CD8-positive, alpha-beta memory T cell (primary cell): Measurements from ENCODE around the gene GPATCH8. TPM values are rescaled to one million over a fixed set of nuclear protein-coding genes. Genes with fewer than 3 reads are reported as not detected.

ENCODE experiments used
- CTCF ChIA-PET: fragments of 350-600 bp; sonication (Branson Sonifier 250); formaldehyde crosslinking; loops from one replicate; lab custom pipeline; 2021; ENCODE audit warnings: antibody characterized with exemption; lab: Charles Lee
- POLR2A ChIA-PET: fragments of 350-600 bp; sonication (Branson Sonifier 250); formaldehyde crosslinking; loops from one replicate; lab custom pipeline; 2021; ENCODE audit warnings: antibody characterized with exemption; lab: Charles Lee
- DNase-seq, 5 donors: peaks; one replicate each; pipeline versions ENCODE4 v3.0.0 to v3.0.0-alpha.2; 2020 to 2022; ENCODE audit warnings: mixed read lengths in 1 of 5
- H3K27ac ChIP-seq: one replicate; pipeline ENCODE4 v1.7.0; 2013; ENCODE audit warnings: low read depth, mild to moderate bottlenecking, low read length, moderate library complexity
- H3K27me3 ChIP-seq: 2 replicates; pipeline ENCODE4 v1.7.0; 2013; ENCODE audit warnings: low read length, mild to moderate bottlenecking; ENCODE audit not compliant: insufficient read depth, poor library complexity, severe bottlenecking
- H3K36me3 ChIP-seq: 2 replicates; pipeline ENCODE4 v1.7.0; 2013; ENCODE audit warnings: mild to moderate bottlenecking, low read length, moderate library complexity; ENCODE audit not compliant: insufficient read depth
- H3K4me1 ChIP-seq: 2 replicates; pipeline ENCODE4 v1.7.0; 2013; ENCODE audit warnings: mild to moderate bottlenecking, low read length, moderate library complexity; ENCODE audit not compliant: insufficient read depth
- H3K4me3 ChIP-seq: 2 replicates; pipeline ENCODE4 v1.7.0; 2013; ENCODE audit warnings: mild to moderate bottlenecking, low read length
- H3K9me3 ChIP-seq: 2 replicates; pipeline ENCODE4 v1.7.0; 2013; ENCODE audit warnings: mild to moderate bottlenecking, low read length
- H3K27ac Mint-ChIP-seq, 8 donors: one replicate each; pipeline ENCODE4 v1.8.0; 2020 to 2021; ENCODE audit warnings: mixed read lengths in 8 of 8, mild to moderate bottlenecking in 6 of 8, inconsistent platforms in 3 of 8, moderate library complexity in 3 of 8
- H3K27me3 Mint-ChIP-seq, 2 donors: one replicate each; pipeline ENCODE4 v1.8.0; 2020 to 2021; ENCODE audit warnings: mixed read lengths in 2 of 2, mild to moderate bottlenecking in 1 of 2, moderate library complexity in 1 of 2
- H3K36me3 Mint-ChIP-seq, 3 donors: one replicate each; pipeline ENCODE4 v1.8.0; 2020 to 2021; ENCODE audit warnings: mixed read lengths in 3 of 3, inconsistent platforms in 1 of 3, mild to moderate bottlenecking in 1 of 3
- H3K4me1 Mint-ChIP-seq, 3 donors: one replicate each; pipeline ENCODE4 v1.8.0; 2020 to 2021; ENCODE audit warnings: mixed read lengths in 3 of 3, inconsistent platforms in 1 of 3, mild to moderate bottlenecking in 1 of 3
- H3K4me3 Mint-ChIP-seq, 7 donors: one replicate each; pipeline ENCODE4 v1.8.0; 2020 to 2021; ENCODE audit warnings: mixed read lengths in 7 of 7, mild to moderate bottlenecking in 6 of 7, moderate library complexity in 4 of 7, inconsistent platforms in 2 of 7
- H3K9me3 Mint-ChIP-seq, 5 donors: one replicate each; pipeline ENCODE4 v1.8.0; 2020 to 2022; ENCODE audit warnings: mixed read lengths in 5 of 5, mild to moderate bottlenecking in 3 of 5, moderate library complexity in 2 of 5, inconsistent platforms in 1 of 5
- polyA plus RNA-seq: library from polyadenylated mRNA; unstranded; fragments of 300-500 nt; fragmentation: Illumina TruSeq; gene quantifications from one replicate; pipeline ENCODE4 v1.2.3, GENCODE V29; 2021
- total RNA-seq, 2 experiments: library from RNA; stranded (reverse); gene quantifications; one replicate each; pipeline ENCODE4 v1.2.3, GENCODE V29; 2021

Gene GPATCH8
- total and polyA plus RNA-seq, 3 experiments from 2014 or later: 41.6 to 73.3 (median 43.3) TPM

DNA sequence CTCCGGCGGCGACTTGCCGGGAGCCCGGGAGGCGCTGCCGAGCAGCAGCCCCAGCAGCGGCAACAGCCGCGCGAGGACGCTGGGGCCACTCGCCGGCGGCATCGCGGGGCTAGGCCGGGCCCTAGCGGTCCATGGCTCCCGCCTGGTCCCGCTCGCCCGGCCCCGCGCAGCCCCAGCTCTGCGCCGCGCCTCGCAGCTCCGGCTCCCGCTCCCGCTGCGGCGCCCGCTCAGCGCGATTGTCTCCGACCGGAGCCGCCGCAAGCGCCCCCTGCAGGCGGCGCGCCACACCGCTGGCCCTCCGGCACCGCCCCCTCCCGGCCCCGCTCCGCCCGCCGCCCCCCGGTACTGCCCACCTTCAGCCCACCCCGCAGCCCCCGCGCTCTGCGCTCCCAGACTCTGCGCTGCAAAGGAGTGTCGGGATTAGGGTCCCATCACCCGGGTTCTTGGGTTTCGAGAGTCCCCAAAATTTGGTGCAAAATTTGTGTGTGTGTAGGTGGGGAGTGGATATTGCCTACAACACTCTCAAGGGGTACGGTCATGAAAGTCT, 139.5 kb downstream of the GPATCH8 start, which contains the start of gene FAM171A2:
FAM171A2 (minus strand) TSS at position 241 of the 547 bp plus-strand sequence; CDS start at position 102, 139 bp downstream.
- H3K36me3 Mint-ChIP-seq: no peaks in the 10 kb centered on the region
- DNase-seq: peak; percentile 61 to 76 (median 64)
- peak within 1 kb of the TSS; percentile 20 to 88 (median 79) for H3K4me3 Mint-ChIP-seq
- no peaks in the 10 kb centered on the region for H3K9me3 Mint-ChIP-seq
- no peaks in the 10 kb centered on the region for H3K27me3 ChIP-seq
- no peaks in the 10 kb centered on the region for H3K36me3 ChIP-seq
- peak within 1 kb of the TSS in 2 of 8 donors; percentile 56 to 78 for H3K27ac Mint-ChIP-seq
- CTCF ChIA-PET: interaction anchor here (0.6 to 5.6 kb wide), 12 partner anchors 9 to 1045 kb away, joined by 3 to 31 read pairs (median 4); partner anchors contain the start of genes GRN and ITGA2B
- H3K27me3 Mint-ChIP-seq: peaks cover 26 to 45% of the 10 kb centered on the region in 2 donors
- peak within 1 kb of the TSS; percentile 53 for H3K4me3 ChIP-seq
- POLR2A ChIA-PET: interaction anchor here (0.5 to 1.7 kb wide), 2 partner anchors 10 to 68 kb away, joined by 3 to 15 read pairs; no protein-coding TSS in a partner anchor
- no peaks in the 10 kb centered on the region for H3K9me3 ChIP-seq
- no peaks in the 10 kb centered on the region for H3K4me1 ChIP-seq
- H3K4me1 Mint-ChIP-seq: peaks cover 0 to 7% (median 3%) of the 10 kb centered on the region in 3 donors
- peak within 1 kb of the TSS; percentile 43 for H3K27ac ChIP-seq

DNA sequence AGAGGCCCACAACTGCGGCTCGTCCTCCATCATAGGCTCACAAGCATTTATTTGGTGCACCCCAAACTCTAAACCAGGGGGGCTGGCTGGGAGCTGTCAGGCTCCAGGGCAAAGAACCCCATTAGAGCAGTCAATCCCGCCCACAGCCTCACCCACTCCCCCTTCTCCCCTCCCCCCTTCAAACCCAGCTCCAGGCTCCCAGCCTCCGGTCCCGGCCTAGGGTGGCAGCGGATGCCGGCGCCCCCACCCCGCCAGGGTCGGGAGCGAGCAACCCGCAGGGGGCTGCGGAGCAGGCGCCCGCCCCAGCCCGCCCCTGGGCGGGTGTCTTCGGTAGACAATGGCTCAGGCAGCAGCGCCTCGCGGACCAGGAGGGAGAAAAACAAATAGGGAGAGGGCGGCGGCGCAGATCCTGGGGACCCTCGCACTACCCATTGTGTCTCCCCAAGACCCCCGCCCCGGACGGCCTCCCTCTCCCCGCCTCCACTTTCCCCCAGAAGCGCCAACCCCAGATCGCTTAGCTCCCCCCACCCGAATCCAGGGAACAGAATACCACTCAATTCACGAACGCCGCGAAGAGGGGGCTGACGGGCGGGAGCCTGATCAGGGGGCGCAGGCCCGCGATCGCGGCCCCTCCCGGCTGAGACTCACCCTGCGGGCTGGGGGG, 140.1 kb downstream of the GPATCH8 start:
- no peaks in the 10 kb centered on the region for H3K27me3 ChIP-seq
- no peak for DNase-seq
- CTCF ChIA-PET: interaction anchor here (0.6 to 5.6 kb wide), 13 partner anchors 9 to 1046 kb away, joined by 3 to 31 read pairs (median 4); partner anchors contain the start of genes GRN and ITGA2B
- POLR2A ChIA-PET: interaction anchor here (0.5 to 1.7 kb wide), 2 partner anchors 9 to 68 kb away, joined by 3 to 15 read pairs; no protein-coding TSS in a partner anchor
- Mint-ChIP-seq H3K4me1 (peaks cover 0 to 7% (median 3%) of the 10 kb centered on the region in 3 donors), H3K9me3 (no peaks in the 10 kb centered on the region), H3K27me3 (peaks cover 26 to 42% of the 10 kb centered on the region in 2 donors), H3K27ac (peak overlapping the region in 1 of 8 donors; percentile 78), H3K4me3 (peak overlapping the region; percentile 20 to 87 (median 74)), H3K36me3 (no peaks in the 10 kb centered on the region)
- peak overlapping the region; percentile 53 for H3K4me3 ChIP-seq
- H3K36me3 ChIP-seq: no peaks in the 10 kb centered on the region
- H3K9me3 ChIP-seq: no peaks in the 10 kb centered on the region
- H3K4me1 ChIP-seq: no peaks in the 10 kb centered on the region
- H3K27ac ChIP-seq: peak overlapping the region; percentile 43

GRCh38 chr17:44362459-44362948, 140.7 kb downstream of the GPATCH8 start:
- no peaks in the 10 kb centered on the region for H3K4me1 ChIP-seq
- no peaks in the 10 kb centered on the region for H3K9me3 ChIP-seq
- no peak overlapping the region for H3K4me3 ChIP-seq
- Mint-ChIP-seq H3K4me1 (peaks cover 0 to 7% (median 3%) of the 10 kb centered on the region in 3 donors), H3K27ac (peak overlapping the region in 1 of 8 donors; percentile 78), H3K4me3 (peak overlapping the region in 2 of 7 donors; percentile 49 to 72), H3K9me3 (no peaks in the 10 kb centered on the region), H3K27me3 (peaks cover 26 to 38% of the 10 kb centered on the region in 2 donors), H3K36me3 (no peaks in the 10 kb centered on the region)
- H3K36me3 ChIP-seq: no peaks in the 10 kb centered on the region
- ChIA-PET POLR2A (interaction anchor here (0.5 to 1.7 kb wide), 2 partner anchors 9 to 72 kb away, joined by 3 to 15 read pairs; no protein-coding TSS in a partner anchor), CTCF (interaction anchor here (1.3 to 5.6 kb wide), 5 partner anchors 8 to 1047 kb away, joined by 3 to 31 read pairs (median 11); partner anchors contain the start of gene GRN)
- no peak overlapping the region for H3K27ac ChIP-seq
- H3K27me3 ChIP-seq: no peaks in the 10 kb centered on the region
- DNase-seq: no peak

GRCh38 chr17:44361292-44362260, 141.6 kb downstream of the GPATCH8 start:
- Mint-ChIP-seq H3K27ac (peak overlapping the region in 1 of 8 donors; percentile 39), H3K4me3 (peak overlapping the region in 3 of 7 donors; percentile 11 to 49 (median 33)), H3K9me3 (no peaks in the 10 kb centered on the region), H3K27me3 (peaks cover 23 to 30% of the 10 kb centered on the region in 2 donors), H3K36me3 (no peaks in the 10 kb centered on the region), H3K4me1 (peaks cover 0 to 7% (median 3%) of the 10 kb centered on the region in 3 donors)
- DNase-seq: no peak
- Histone ChIP-seq H3K36me3 (no peaks in the 10 kb centered on the region), H3K27me3 (no peaks in the 10 kb centered on the region), H3K4me1 (no peaks in the 10 kb centered on the region), H3K9me3 (no peaks in the 10 kb centered on the region), H3K27ac (no peak overlapping the region), H3K4me3 (no peak overlapping the region)
- ChIA-PET POLR2A (interaction anchor here (0.5 to 0.7 kb wide), 2 partner anchors 73 to 87 kb away, joined by 3 to 4 read pairs; no protein-coding TSS in a partner anchor), CTCF (interaction anchor here (0.6 to 5.6 kb wide), 4 partner anchors 10 to 30 kb away, joined by 3 to 31 read pairs (median 8); partner anchors contain the start of gene GRN)

- Histone ChIP-seq H3K27me3 (no peaks in the 10 kb centered on the region), H3K27ac (no peak overlapping the region), H3K9me3 (no peaks in the 10 kb centered on the region), H3K4me3 (no peak overlapping the region), H3K36me3 (no peaks in the 10 kb centered on the region), H3K4me1 (no peaks in the 10 kb centered on the region)
- H3K4me1 Mint-ChIP-seq: peaks cover 0 to 7% (median 3%) of the 10 kb centered on the region in 3 donors
- H3K27me3 Mint-ChIP-seq: peaks cover 22 to 23% of the 10 kb centered on the region in 2 donors
- no peaks in the 10 kb centered on the region for H3K9me3 Mint-ChIP-seq
- H3K4me3 Mint-ChIP-seq: peak overlapping the region in 1 of 7 donors; percentile 8
- CTCF ChIA-PET: interaction anchor here (0.7 to 5.6 kb wide), 3 partner anchors 10 to 120 kb away, joined by 3 to 31 read pairs (median 11); partner anchors contain the start of gene GRN
- no peak for DNase-seq
- H3K36me3 Mint-ChIP-seq: no peaks in the 10 kb centered on the region
- H3K27ac Mint-ChIP-seq: no peak overlapping the region
- POLR2A ChIA-PET: interaction anchor here (0.7 kb wide), 1 partner anchor 88 kb away, joined by 4 read pairs; no protein-coding TSS in a partner anchor
Measured at GRCh38 chr17:44360826-44361225, 142.4 kb downstream of the GPATCH8 start.

DNA sequence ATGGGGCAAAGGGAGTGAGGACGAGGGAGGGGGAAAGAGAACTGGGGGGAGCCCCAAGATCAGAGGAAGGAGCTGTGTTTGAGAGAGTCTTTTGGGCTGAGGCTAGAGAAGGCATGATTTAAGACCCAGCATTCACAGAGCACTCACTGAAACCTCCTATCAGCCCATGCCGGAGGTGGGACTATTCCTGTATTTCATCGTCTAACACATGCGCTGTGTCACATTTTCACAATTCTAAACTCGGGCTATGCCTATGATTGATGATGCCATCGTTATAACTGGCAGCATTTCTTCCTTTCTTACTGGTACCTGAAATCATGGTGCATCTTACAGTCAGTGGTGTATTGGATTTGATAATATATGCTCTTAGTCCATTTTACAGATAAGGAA, 143.1 kb downstream of the GPATCH8 start:
- no peaks in the 10 kb centered on the region for H3K9me3 Mint-ChIP-seq
- Histone ChIP-seq H3K4me1 (no peaks in the 10 kb centered on the region), H3K27me3 (no peaks in the 10 kb centered on the region), H3K27ac (no peak overlapping the region), H3K36me3 (no peaks in the 10 kb centered on the region), H3K9me3 (no peaks in the 10 kb centered on the region), H3K4me3 (no peak overlapping the region)
- H3K4me1 Mint-ChIP-seq: peaks cover 0 to 7% (median 5%) of the 10 kb centered on the region in 3 donors
- peaks cover 16 to 20% of the 10 kb centered on the region in 2 donors for H3K27me3 Mint-ChIP-seq
- peak overlapping the region in 1 of 8 donors; percentile 55 for H3K27ac Mint-ChIP-seq
- peak overlapping the region in 1 of 7 donors; percentile 8 for H3K4me3 Mint-ChIP-seq
- CTCF ChIA-PET: interaction anchor here (0.7 to 5.6 kb wide), 2 partner anchors 9 to 119 kb away, joined by 3 to 31 read pairs; no protein-coding TSS in a partner anchor
- H3K36me3 Mint-ChIP-seq: no peaks in the 10 kb centered on the region
- DNase-seq: no peak
- POLR2A ChIA-PET: no interaction called here
